Endothelial cell of umbilical vein (primary cell): ENCODE results near the gene ZNF598. TPM values are rescaled to one million over a fixed set of nuclear protein-coding genes. Genes with fewer than 3 reads are reported as not detected.

ENCODE experiments used
- BruUV-seq: library from RNA; stranded (reverse); fragments of 400-500 nt; replicated peaks from 2 replicates; lab custom pipeline; 2021; lab: Mats Ljungman, UMichigan
- CTCF ChIA-PET: fragments of 300-600, 350-600 bp; sonication (Branson Sonifier 250); formaldehyde crosslinking; loops from one replicate; lab custom pipeline; 2021; ENCODE audit warnings: antibody characterized with exemption, inconsistent platforms; lab: Charles Lee
- POLR2A ChIA-PET: fragments of 300-600, 350-600 bp; sonication (Branson Sonifier 250); formaldehyde crosslinking; loops from one replicate; lab custom pipeline; 2021; ENCODE audit warnings: antibody characterized with exemption, inconsistent platforms; lab: Charles Lee
- DNase-seq: peaks from one replicate; pipeline ENCODE4 v3.0.0-alpha.2; 2011; ENCODE audit warnings: low read depth, low spot score
- FAIRE-seq: peaks from 2 replicates; lab custom pipeline; 2011; peaks lifted over from hg19 to GRCh38; lab: Jason Lieb, UNC
- H2AFZ ChIP-seq: 2 replicates; pipeline ENCODE4 v1.6.0; 2012; ENCODE audit warnings: low read depth, low read length, control low read depth, inconsistent platforms
- H3K27ac ChIP-seq: 2 replicates; pipeline ENCODE4 v1.5.1; 2011; ENCODE audit warnings: low read depth, mild to moderate bottlenecking, control low read depth, low read length, moderate library complexity; ENCODE audit not compliant: insufficient read depth
- H3K27me3 ChIP-seq, 2 experiments: 2 replicates each; pipeline versions ENCODE4 v1.6.0 to v1.6.1; 2011; ENCODE audit warnings: low read length in 2 of 2, mixed read lengths in 1 of 2; ENCODE audit not compliant: control insufficient read depth in 2 of 2, insufficient read depth in 2 of 2
- H3K36me3 ChIP-seq, 2 experiments: 2 replicates in 1 of 2; 3 replicates in 1 of 2; pipeline ENCODE4 v1.5.1; 2011; ENCODE audit warnings: low read length in 2 of 2, mild to moderate bottlenecking in 1 of 2, moderate library complexity in 1 of 2; ENCODE audit not compliant: control insufficient read depth in 2 of 2, insufficient read depth in 2 of 2; ENCODE audit errors: extremely low read depth in 1 of 2
- H3K4me1 ChIP-seq: 3 replicates; pipeline ENCODE4 v1.5.1; 2011; ENCODE audit warnings: mild to moderate bottlenecking, low read length; ENCODE audit not compliant: control insufficient read depth, insufficient read depth; ENCODE audit errors: extremely low read depth
- H3K4me2 ChIP-seq: 2 replicates; pipeline ENCODE4 v1.6.1; 2011; ENCODE audit warnings: low read length, control low read depth, mixed read lengths; ENCODE audit not compliant: insufficient read depth
- H3K4me3 ChIP-seq, 3 experiments: fragments of 200-600 bp in 1 of 3; sonication (generic), shearing (Covaris generic) in 1 of 3; replicated peaks in 1 of 3; 2 replicates each; pipeline ENCODE4 v1.5.1; 2011 to 2016; ENCODE audit warnings: control low read depth in 3 of 3, low read length in 3 of 3, mild to moderate bottlenecking in 2 of 3, inconsistent platforms in 1 of 3, low read depth in 1 of 3, moderate library complexity in 1 of 3; ENCODE audit not compliant: insufficient read depth in 1 of 3
- H3K79me2 ChIP-seq: 2 replicates; pipeline ENCODE4 v1.6.0; 2012; ENCODE audit warnings: low read length, inconsistent platforms; ENCODE audit not compliant: control insufficient read depth, insufficient read depth
- H3K9ac ChIP-seq: replicated peaks from 2 replicates; pipeline ENCODE3; 2011; ENCODE audit warnings: low read length, control low read depth; ENCODE audit not compliant: insufficient read depth; ENCODE audit errors: extremely low read depth
- H3K9me1 ChIP-seq: replicated peaks from 3 replicates; pipeline ENCODE4 v1.6.0; 2011; ENCODE audit warnings: mild to moderate bottlenecking, low read length; ENCODE audit not compliant: control insufficient read depth, insufficient read depth; ENCODE audit errors: extremely low read depth
- H3K9me3 ChIP-seq: replicated peaks from 2 replicates; pipeline ENCODE4 v1.5.1; 2012; ENCODE audit warnings: low read length, inconsistent platforms; ENCODE audit not compliant: control insufficient read depth, insufficient read depth
- H4K20me1 ChIP-seq: replicated peaks from 2 replicates; pipeline ENCODE3; 2011; ENCODE audit warnings: mild to moderate bottlenecking, low read length; ENCODE audit not compliant: control insufficient read depth, insufficient read depth; ENCODE audit errors: extremely low read depth
- EZH2 ChIP-seq: IDR thresholded peaks from 2 replicates; pipeline ENCODE4 v1.6.1; 2012; ENCODE audit warnings: borderline replicate concordance, low read depth, mild to moderate bottlenecking, moderate library complexity, low read length, inconsistent platforms; ENCODE audit not compliant: severe bottlenecking
- FOS ChIP-seq: IDR thresholded peaks from 2 replicates; pipeline ENCODE4 v1.6.1; 2011; ENCODE audit warnings: mild to moderate bottlenecking, low read length, moderate library complexity, borderline replicate concordance; ENCODE audit not compliant: insufficient read depth
- GATA2 ChIP-seq: IDR thresholded peaks from 2 replicates; pipeline ENCODE4 v1.7.0; 2011; ENCODE audit warnings: low read depth, mild to moderate bottlenecking, moderate library complexity, mixed read lengths, low read length; ENCODE audit not compliant: insufficient read length, insufficient read depth
- JUN ChIP-seq: IDR thresholded peaks from 2 replicates; pipeline ENCODE4 v1.6.1; 2011; ENCODE audit warnings: borderline replicate concordance, low read depth; ENCODE audit not compliant: insufficient read length, insufficient read depth
- MYC ChIP-seq: IDR thresholded peaks from one replicate; pipeline ENCODE4 v1.6.1; 2011; ENCODE audit warnings: mild to moderate bottlenecking, low read depth, low read length
- POLR2A ChIP-seq: IDR thresholded peaks from 2 replicates; pipeline ENCODE4 v1.6.1; 2012; ENCODE audit warnings: low read depth, mild to moderate bottlenecking, control low read depth, low read length
- POLR2AphosphoS5 ChIP-seq: IDR thresholded peaks from 2 replicates; pipeline ENCODE4 v1.6.1; 2012; ENCODE audit warnings: low read depth, mild to moderate bottlenecking, control low read depth, low read length, moderate library complexity; ENCODE audit not compliant: insufficient read depth
- dilution Hi-C: fragments of 300-500 bp; cut with MboI; formaldehyde crosslinking; loops from one replicate; pipeline ENCODE4 v1.15.0; 2019; ENCODE audit warnings: low sequenced_read_pairs; ENCODE audit not compliant: extremely low pct_ligation_motif_present
- intact Hi-C: fragments of 100-400 bp; cut with micrococcal nuclease; formaldehyde crosslinking; loops from one replicate; pipeline ENCODE4 v1.10.0; 2022
- polyA plus RNA-seq, 4 experiments: library from polyadenylated mRNA; depleted of rRNA in 3 of 4; stranded (reverse) in 3 of 4; unstranded in 1 of 4; fragments of >200 nt; gene quantifications; 2 replicates each; pipeline versions ENCODE4 v1.2.1 to v1.2.3, GENCODE V29; 2011 to 2012; ENCODE audit warnings: missing spikeins in 1 of 4
- total RNA-seq: library from RNA; stranded (reverse); gene quantifications from 2 replicates; pipeline ENCODE4 v1.2.3, GENCODE V29; 2021
- TF ChIP-seq, protein P1 (sequence below): IDR thresholded peaks from 2 replicates; pipeline ENCODE4 v1.6.1; 2011; ENCODE audit not compliant: insufficient read depth, insufficient read length
- TF ChIP-seq, protein P2 (sequence below), 2 donors: IDR thresholded peaks; 1 replicate in 1 of 2; 2 replicates in 1 of 2; pipeline ENCODE4 v1.5.1; 2011; ENCODE audit warnings: low read length in 2 of 2, mild to moderate bottlenecking in 2 of 2, moderate library complexity in 2 of 2, control low read depth in 1 of 2, inconsistent platforms in 1 of 2, low read depth in 1 of 2; ENCODE audit not compliant: insufficient read depth in 1 of 2; ENCODE audit errors: extremely low read depth in 1 of 2

Gene ZNF598
- total and polyA plus RNA-seq, 2 donors (not counting 3 experiments of a cell fraction or from before 2014, with no cell fraction given): 43.3 to 67.0 TPM

DNA sequence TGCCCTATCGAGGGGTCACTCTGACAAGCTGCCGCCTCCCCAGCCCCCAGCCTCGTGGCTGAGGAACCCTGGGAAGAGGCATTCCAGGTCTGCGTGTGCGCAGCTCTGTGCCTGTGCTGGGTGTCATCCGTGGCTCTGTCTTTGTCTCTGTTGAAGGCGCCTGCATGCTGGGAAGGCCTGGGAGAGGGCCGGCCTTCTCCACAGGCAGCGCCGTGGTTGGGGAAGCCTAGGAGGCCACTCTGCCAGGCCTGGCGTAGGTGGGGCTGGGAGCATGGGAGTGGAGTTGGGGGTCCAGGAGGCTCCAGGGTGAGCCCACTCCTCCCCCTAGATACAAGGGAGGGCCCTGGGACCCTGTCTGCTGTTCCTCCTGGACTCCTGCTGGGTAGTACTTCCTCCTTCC lies 20.4 kb upstream of the ZNF598 start:
- no peaks in the 10 kb centered on the region for H3K36me3 ChIP-seq
- ChIA-PET CTCF (interaction anchor here (1.2 kb wide), 1 partner anchor 111 kb away, joined by 8 read pairs; no protein-coding TSS in a partner anchor), POLR2A (no interaction called here)
- no peak for DNase-seq
- dilution Hi-C loops (loop anchor here (25.0 kb wide), 1 partner anchor 132 kb away; the partner anchor contains the start of gene TRAF7), intact Hi-C loops (no loop called here)
- H3K4me3 ChIP-seq: no peak overlapping the region
- H4K20me1 ChIP-seq: no peaks in the 10 kb centered on the region
- FAIRE-seq: no peak
- no peaks in the 10 kb centered on the region for H3K9me3 ChIP-seq
- H3K4me1 ChIP-seq: peaks cover 48% of the 10 kb centered on the region
- H3K9me1 ChIP-seq: no peaks in the 10 kb centered on the region
- no peak overlapping the region for H3K9ac ChIP-seq
- H3K27ac ChIP-seq: no peak overlapping the region
- no peak for TF ChIP-seq EZH2
- TF ChIP-seq POLR2AphosphoS5: no peak
- TF ChIP-seq, protein P1, sequence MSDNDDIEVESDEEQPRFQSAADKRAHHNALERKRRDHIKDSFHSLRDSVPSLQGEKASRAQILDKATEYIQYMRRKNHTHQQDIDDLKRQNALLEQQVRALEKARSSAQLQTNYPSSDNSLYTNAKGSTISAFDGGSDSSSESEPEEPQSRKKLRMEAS: no peak
- TF ChIP-seq FOS: no peak
- no peak for TF ChIP-seq JUN
- no peak for TF ChIP-seq MYC
- TF ChIP-seq, protein P2, sequence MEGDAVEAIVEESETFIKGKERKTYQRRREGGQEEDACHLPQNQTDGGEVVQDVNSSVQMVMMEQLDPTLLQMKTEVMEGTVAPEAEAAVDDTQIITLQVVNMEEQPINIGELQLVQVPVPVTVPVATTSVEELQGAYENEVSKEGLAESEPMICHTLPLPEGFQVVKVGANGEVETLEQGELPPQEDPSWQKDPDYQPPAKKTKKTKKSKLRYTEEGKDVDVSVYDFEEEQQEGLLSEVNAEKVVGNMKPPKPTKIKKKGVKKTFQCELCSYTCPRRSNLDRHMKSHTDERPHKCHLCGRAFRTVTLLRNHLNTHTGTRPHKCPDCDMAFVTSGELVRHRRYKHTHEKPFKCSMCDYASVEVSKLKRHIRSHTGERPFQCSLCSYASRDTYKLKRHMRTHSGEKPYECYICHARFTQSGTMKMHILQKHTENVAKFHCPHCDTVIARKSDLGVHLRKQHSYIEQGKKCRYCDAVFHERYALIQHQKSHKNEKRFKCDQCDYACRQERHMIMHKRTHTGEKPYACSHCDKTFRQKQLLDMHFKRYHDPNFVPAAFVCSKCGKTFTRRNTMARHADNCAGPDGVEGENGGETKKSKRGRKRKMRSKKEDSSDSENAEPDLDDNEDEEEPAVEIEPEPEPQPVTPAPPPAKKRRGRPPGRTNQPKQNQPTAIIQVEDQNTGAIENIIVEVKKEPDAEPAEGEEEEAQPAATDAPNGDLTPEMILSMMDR (IDR thresholded peaks at IDR 0.05; ENCODE audit: extremely low read depth in 1 of 2, insufficient read depth in 1 of 2, low read depth in 1 of 2, low read length in 2 of 2): no peak
- no peak for TF ChIP-seq GATA2
- TF ChIP-seq POLR2A: no peak
- H3K27me3 ChIP-seq: no peaks in the 10 kb centered on the region
- no peak overlapping the region for H3K4me2 ChIP-seq
- H3K79me2 ChIP-seq: peaks cover 24% of the 10 kb centered on the region
- BruUV-seq: no TSS peak
- H2AFZ ChIP-seq: no peak overlapping the region
